A549 (cell line): Measurements from ENCODE around the gene ATG13. TPM values are rescaled to one million over a fixed set of nuclear protein-coding genes. Genes with fewer than 3 reads are reported as not detected.

Source experiments
- ATAC-seq, 2 experiments: fragments of 200-7000 bp in 1 of 2; fragments of >200 bp in 1 of 2; cut with Nextera tagmentation in 1 of 2; cut with Tn5 transposase in 1 of 2; 3 replicates each; pipeline versions ENCODE4 v1.8.0 to v1.9.1; 2018 to 2020; ENCODE audit warnings: mild to moderate bottlenecking in 1 of 2, moderate library complexity in 1 of 2
- CTCF ChIA-PET: fragments of 300-600 bp; sonication (Branson Sonifier 250); formaldehyde crosslinking; extraction: SDS; loops from one replicate; lab custom pipeline; 2021; ENCODE audit warnings: antibody characterized with exemption, inconsistent platforms; lab: Yijun Ruan, JAX
- POLR2A ChIA-PET: fragments of 350-600 bp; formaldehyde crosslinking; extraction: SDS; loops from one replicate; lab custom pipeline; 2021; ENCODE audit warnings: antibody characterized with exemption, inconsistent platforms; lab: Yijun Ruan, JAX
- DNase-seq, 2 experiments: peaks; one replicate each; pipeline versions ENCODE4 v3.0.0 to v3.0.0-alpha.2; 2011 to 2016; ENCODE audit warnings: low read depth in 1 of 2, low spot score in 1 of 2
- FAIRE-seq: peaks from 2 replicates; lab custom pipeline; 2011; peaks lifted over from hg19 to GRCh38; lab: Jason Lieb, UNC
- H3K27ac ChIP-seq, 2 experiments: fragments of >200 bp; sonication (Bioruptor Twin); formaldehyde crosslinking; 3 replicates each; pipeline ENCODE4 v1.5.1; 2016 to 2017
- H3K4me1 ChIP-seq: fragments of >200 bp; sonication (Bioruptor Twin); formaldehyde crosslinking; 3 replicates; pipeline ENCODE4 v1.6.1; 2016
- H3K4me2 ChIP-seq: fragments of >200 bp; sonication (Bioruptor Twin); formaldehyde crosslinking; 3 replicates; pipeline ENCODE4 v1.6.1; 2016
- H3K4me3 ChIP-seq: fragments of >200 bp; sonication (Bioruptor Twin); formaldehyde crosslinking; 3 replicates; pipeline ENCODE4 v1.5.1; 2016
- H3K9me3 ChIP-seq: fragments of >200 bp; sonication (Bioruptor Twin); formaldehyde crosslinking; 3 replicates; pipeline ENCODE4 v1.6.1; 2016
- CBX2 ChIP-seq: fragments of 200-600 bp; sonication (generic); IDR thresholded peaks from 2 replicates; pipeline ENCODE4 v1.6.1; 2016; ENCODE audit warnings: low read depth, mild to moderate bottlenecking, borderline replicate concordance
- CBX8 ChIP-seq: fragments of 200-600 bp; sonication (generic); IDR thresholded peaks from 2 replicates; pipeline ENCODE4 v1.6.1; 2016
- CHD4 ChIP-seq: fragments of 200-600 bp; sonication (generic); IDR thresholded peaks from 2 replicates; pipeline ENCODE4 v1.6.1; 2016; ENCODE audit warnings: antibody characterized with exemption, mild to moderate bottlenecking, borderline replicate concordance
- EHMT2 ChIP-seq: fragments of 200-600 bp; sonication (generic); IDR thresholded peaks from 2 replicates; pipeline ENCODE4 v1.6.1; 2016; ENCODE audit warnings: antibody characterized with exemption, low read depth, mild to moderate bottlenecking, moderate library complexity
- EP300 ChIP-seq, 2 experiments: fragments of >200 bp; sonication (Bioruptor Twin); formaldehyde crosslinking; IDR thresholded peaks; 2 replicates in 1 of 2; 3 replicates in 1 of 2; pipeline ENCODE4 v1.6.1; 2016 to 2017
- ESRRA ChIP-seq: fragments of 150-350 bp; IDR thresholded peaks from 2 replicates; pipeline ENCODE4 v1.6.1; 2014; ENCODE audit warnings: mild to moderate bottlenecking, low read length, borderline replicate concordance
- FOSB ChIP-seq: fragments of 250-450 bp; sonication (Bioruptor Pico); IDR thresholded peaks from 2 replicates; pipeline ENCODE4 v1.5.0; 2020; ENCODE audit warnings: mild to moderate bottlenecking, moderate library complexity
- HDAC2 ChIP-seq: fragments of 200-600 bp; sonication (generic); IDR thresholded peaks from 2 replicates; pipeline ENCODE4 v1.6.1; 2016
- HES2 ChIP-seq: fragments of >200 bp; sonication (Bioruptor Twin); formaldehyde crosslinking; IDR thresholded peaks from 2 replicates; pipeline ENCODE4 v1.6.1; 2016
- HEYL ChIP-seq: fragments of 250-450 bp; sonication (Bioruptor Pico); IDR thresholded peaks from 2 replicates; pipeline ENCODE4 v1.8.0; 2021; ENCODE audit warnings: mild to moderate bottlenecking, moderate library complexity
- HOXA7 ChIP-seq: fragments of 250-450 bp; sonication (Bioruptor Pico); IDR thresholded peaks from 2 replicates; pipeline ENCODE4 v1.5.0; 2020; ENCODE audit warnings: mild to moderate bottlenecking, moderate library complexity
- HOXB5 ChIP-seq: fragments of 250-450 bp; sonication (Bioruptor Pico); IDR thresholded peaks from 2 replicates; pipeline ENCODE4 v1.5.0; 2020; ENCODE audit warnings: mild to moderate bottlenecking, moderate library complexity
- KDM1A ChIP-seq: fragments of 200-600 bp; sonication (generic); IDR thresholded peaks from 2 replicates; pipeline ENCODE4 v1.6.1; 2016; ENCODE audit warnings: low read depth, mild to moderate bottlenecking
- MAFK ChIP-seq: fragments of 450-650 bp; IDR thresholded peaks from 2 replicates; pipeline ENCODE4 v1.6.1; 2014; ENCODE audit not compliant: partially characterized antibody
- NFE2L2 ChIP-seq: fragments of 150-350 bp; conservative IDR thresholded peaks from 2 replicates; pipeline ENCODE4 v1.6.1; 2014; ENCODE audit warnings: low read length
- NPAS2 ChIP-seq: fragments of 250-450 bp; sonication (Bioruptor Pico); IDR thresholded peaks from 2 replicates; pipeline ENCODE4 v1.8.0; 2022; ENCODE audit warnings: mild to moderate bottlenecking, moderate library complexity, borderline replicate concordance
- NR3C1 ChIP-seq: fragments of >200 bp; sonication (Bioruptor Twin); formaldehyde crosslinking; IDR thresholded peaks from 3 replicates; pipeline ENCODE4 v1.6.1; 2017
- POLR2AphosphoS2 ChIP-seq: conservative IDR thresholded peaks from 2 replicates; pipeline ENCODE4 v1.6.1; 2012; ENCODE audit warnings: low read length, improper control_type of control experiment, inconsistent platforms
- RARB ChIP-seq: fragments of 250-450 bp; sonication (Bioruptor Pico); IDR thresholded peaks from 2 replicates; pipeline ENCODE4 v1.8.0; 2021; ENCODE audit warnings: mild to moderate bottlenecking, moderate library complexity
- RCOR1 ChIP-seq: fragments of 150-350 bp; IDR thresholded peaks from 2 replicates; pipeline ENCODE4 v1.6.1; 2014; ENCODE audit warnings: antibody characterized with exemption, low read length, low read depth
- SMC3 ChIP-seq: fragments of >200 bp; sonication (Bioruptor Twin); formaldehyde crosslinking; IDR thresholded peaks from 3 replicates; pipeline ENCODE4 v1.6.1; 2018; ENCODE audit warnings: inconsistent platforms
- TP53 ChIP-seq: fragments of 250-450 bp; sonication (Bioruptor Pico); IDR thresholded peaks from 2 replicates; pipeline ENCODE4 v1.5.0; 2021; ENCODE audit warnings: mild to moderate bottlenecking, moderate library complexity
- USF2 ChIP-seq: fragments of 450-650 bp; IDR thresholded peaks from 2 replicates; pipeline ENCODE4 v1.6.1; 2014; ENCODE audit warnings: antibody characterized with exemption
- ZC3H11A ChIP-seq: fragments of 450-650 bp; IDR thresholded peaks from 2 replicates; pipeline ENCODE4 v1.6.1; 2014; ENCODE audit warnings: antibody characterized with exemption, mild to moderate bottlenecking
- ZNF302 ChIP-seq: fragments of 250-450 bp; sonication (Bioruptor Pico); IDR thresholded peaks from 2 replicates; pipeline ENCODE4 v1.9.0; 2021; ENCODE audit warnings: inconsistent platforms, mild to moderate bottlenecking, moderate library complexity
- ZSCAN20 ChIP-seq: fragments of 250-450 bp; sonication (Bioruptor Pico); IDR thresholded peaks from 2 replicates; pipeline ENCODE4 v1.8.0; 2022; ENCODE audit warnings: mild to moderate bottlenecking, moderate library complexity
- WGBS: methylation state at CpG from one replicate; pipeline ENCODE4 v1.1.6; 2017; ENCODE audit errors: missing lambda C conversion rate; 5-methylcytosine and 5-hydroxymethylcytosine counted together
- polyA plus RNA-seq, 4 experiments: library from polyadenylated mRNA; depleted of rRNA in 3 of 4; stranded (reverse); fragments of >200 nt; fragmentation: RNase III in 1 of 4; extraction: RNeasy Plus Mini Kit Qiagen cat#74134 plus additional on column Dnase treatment in 1 of 4; gene quantifications; 2 replicates in 3 of 4; 3 replicates in 1 of 4; pipeline ENCODE4 v1.2.3, GENCODE V29; 2011 to 2017
- TF ChIP-seq, protein P1 (sequence below): IDR thresholded peaks from 2 replicates; pipeline ENCODE4 v1.6.1; 2012
- TF ChIP-seq, protein P2 (sequence below): fragments of 200-600 bp; sonication (generic); IDR thresholded peaks from 2 replicates; pipeline ENCODE4 v1.6.1; 2016; ENCODE audit warnings: antibody characterized with exemption, mild to moderate bottlenecking, moderate library complexity
- TF ChIP-seq, protein P3 (sequence below): fragments of 150-350 bp; IDR thresholded peaks from 2 replicates; pipeline ENCODE4 v1.6.1; 2014; ENCODE audit warnings: low read depth, mild to moderate bottlenecking, low read length

Gene ATG13
- polyA plus RNA-seq, 2 of the 4 experiments (the other 2 are of a cell fraction): 39.5 to 58.6 TPM

- ChIA-PET POLR2A (no interaction called here), CTCF (interaction anchor here (0.7 kb wide), 1 partner anchor 23 kb away, joined by 3 read pairs; no protein-coding TSS in a partner anchor)
- Histone ChIP-seq H3K27ac (peak overlapping the region; percentile 12 to 77; a peak in 4 of 6 replicates), H3K4me2 (peak overlapping the region; percentile 17), H3K4me3 (no peak overlapping the region)
- no peak for ATAC-seq
- 90% methylated on average over 7 of the region's 7 CpGs for WGBS
- TF ChIP-seq HES2 (no peak), EHMT2 (no peak), CBX2 (no peak), NPAS2 (CRISPR knock-in tag) (no peak), ESRRA (no peak), CHD4 (no peak), ZNF302 (no peak), RCOR1 (no peak), HEYL (CRISPR knock-in tag) (no peak), USF2 (no peak), HOXA7 (CRISPR knock-in tag) (no peak), MAFK (no peak), NFE2L2 (no peak), ZC3H11A (no peak), CBX8 (no peak), TP53 (CRISPR knock-in tag) (no peak), EP300 (IDR thresholded peaks at IDR 0.05) (no peak), ZSCAN20 (no peak)
- TF ChIP-seq, protein P1, sequence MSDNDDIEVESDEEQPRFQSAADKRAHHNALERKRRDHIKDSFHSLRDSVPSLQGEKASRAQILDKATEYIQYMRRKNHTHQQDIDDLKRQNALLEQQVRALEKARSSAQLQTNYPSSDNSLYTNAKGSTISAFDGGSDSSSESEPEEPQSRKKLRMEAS: no peak
- TF ChIP-seq, all 56 proteins: peak for 0
- Histone ChIP-seq H3K9me3 (no peaks in the 10 kb centered on the region), H3K4me1 (peaks cover 15% of the 10 kb centered on the region)
- FAIRE-seq (no peak), DNase-seq (no peak)
Measured at GRCh38 chr11:46675949-46676348, 58.6 kb downstream of the ATG13 start.

DNA sequence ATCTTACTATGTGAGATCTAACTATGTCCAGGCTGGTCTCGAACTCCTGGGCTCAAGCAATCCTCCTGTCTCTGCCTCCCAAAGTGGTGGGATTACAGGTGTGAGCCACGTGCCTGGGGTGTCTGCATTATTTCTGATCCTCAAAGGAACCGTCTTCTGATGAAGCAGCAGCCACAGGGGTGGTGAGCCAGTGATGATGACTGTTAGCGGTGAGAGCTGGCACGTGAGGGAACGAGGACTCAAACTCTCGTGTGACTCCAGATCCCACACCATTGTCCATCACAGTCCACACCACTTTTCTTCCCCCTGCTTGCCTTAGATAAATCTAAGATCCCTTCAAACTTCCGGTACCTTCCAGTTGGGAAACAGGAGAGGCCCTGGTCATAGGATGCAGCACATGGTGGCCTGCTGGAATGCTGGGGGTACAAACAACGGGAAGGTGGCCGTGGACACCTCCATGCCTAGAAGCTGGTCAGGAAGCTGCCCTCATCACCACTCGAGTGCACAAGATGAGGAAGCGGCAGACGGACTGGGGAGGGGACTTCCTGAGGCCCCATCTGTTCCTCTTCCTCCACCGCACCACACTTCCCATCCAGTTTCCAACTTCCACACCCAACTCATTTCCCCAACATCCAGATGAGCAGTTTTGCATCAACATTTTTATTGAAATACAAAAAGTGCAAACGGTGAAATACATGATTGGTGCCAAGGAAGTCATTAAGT, 59.2 kb downstream of the ATG13 start:
- no peak for FAIRE-seq
- H3K27ac ChIP-seq: no peak overlapping the region
- WGBS: 85% methylated on average over 15 of the region's 15 CpGs

More for the DNA sequence above, 59.2 kb downstream of the ATG13 start:
- no peaks in the 10 kb centered on the region for H3K9me3 ChIP-seq
- no peak for TF ChIP-seq RARB
- no peak for TF ChIP-seq HEYL (CRISPR knock-in tag)
- TF ChIP-seq POLR2AphosphoS2: no peak
- TF ChIP-seq, protein P2, sequence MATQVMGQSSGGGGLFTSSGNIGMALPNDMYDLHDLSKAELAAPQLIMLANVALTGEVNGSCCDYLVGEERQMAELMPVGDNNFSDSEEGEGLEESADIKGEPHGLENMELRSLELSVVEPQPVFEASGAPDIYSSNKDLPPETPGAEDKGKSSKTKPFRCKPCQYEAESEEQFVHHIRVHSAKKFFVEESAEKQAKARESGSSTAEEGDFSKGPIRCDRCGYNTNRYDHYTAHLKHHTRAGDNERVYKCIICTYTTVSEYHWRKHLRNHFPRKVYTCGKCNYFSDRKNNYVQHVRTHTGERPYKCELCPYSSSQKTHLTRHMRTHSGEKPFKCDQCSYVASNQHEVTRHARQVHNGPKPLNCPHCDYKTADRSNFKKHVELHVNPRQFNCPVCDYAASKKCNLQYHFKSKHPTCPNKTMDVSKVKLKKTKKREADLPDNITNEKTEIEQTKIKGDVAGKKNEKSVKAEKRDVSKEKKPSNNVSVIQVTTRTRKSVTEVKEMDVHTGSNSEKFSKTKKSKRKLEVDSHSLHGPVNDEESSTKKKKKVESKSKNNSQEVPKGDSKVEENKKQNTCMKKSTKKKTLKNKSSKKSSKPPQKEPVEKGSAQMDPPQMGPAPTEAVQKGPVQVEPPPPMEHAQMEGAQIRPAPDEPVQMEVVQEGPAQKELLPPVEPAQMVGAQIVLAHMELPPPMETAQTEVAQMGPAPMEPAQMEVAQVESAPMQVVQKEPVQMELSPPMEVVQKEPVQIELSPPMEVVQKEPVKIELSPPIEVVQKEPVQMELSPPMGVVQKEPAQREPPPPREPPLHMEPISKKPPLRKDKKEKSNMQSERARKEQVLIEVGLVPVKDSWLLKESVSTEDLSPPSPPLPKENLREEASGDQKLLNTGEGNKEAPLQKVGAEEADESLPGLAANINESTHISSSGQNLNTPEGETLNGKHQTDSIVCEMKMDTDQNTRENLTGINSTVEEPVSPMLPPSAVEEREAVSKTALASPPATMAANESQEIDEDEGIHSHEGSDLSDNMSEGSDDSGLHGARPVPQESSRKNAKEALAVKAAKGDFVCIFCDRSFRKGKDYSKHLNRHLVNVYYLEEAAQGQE: no peak
- no peak for TF ChIP-seq TP53 (CRISPR knock-in tag)
- no peak for TF ChIP-seq HOXB5
- TF ChIP-seq, protein P3, sequence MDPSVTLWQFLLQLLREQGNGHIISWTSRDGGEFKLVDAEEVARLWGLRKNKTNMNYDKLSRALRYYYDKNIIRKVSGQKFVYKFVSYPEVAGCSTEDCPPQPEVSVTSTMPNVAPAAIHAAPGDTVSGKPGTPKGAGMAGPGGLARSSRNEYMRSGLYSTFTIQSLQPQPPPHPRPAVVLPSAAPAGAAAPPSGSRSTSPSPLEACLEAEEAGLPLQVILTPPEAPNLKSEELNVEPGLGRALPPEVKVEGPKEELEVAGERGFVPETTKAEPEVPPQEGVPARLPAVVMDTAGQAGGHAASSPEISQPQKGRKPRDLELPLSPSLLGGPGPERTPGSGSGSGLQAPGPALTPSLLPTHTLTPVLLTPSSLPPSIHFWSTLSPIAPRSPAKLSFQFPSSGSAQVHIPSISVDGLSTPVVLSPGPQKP: no peak
- no peak for TF ChIP-seq NR3C1
- TF ChIP-seq FOSB: no peak
- no peak for TF ChIP-seq HOXA7 (CRISPR knock-in tag)
- TF ChIP-seq HDAC2: no peak
- no peak for TF ChIP-seq USF2
- TF ChIP-seq SMC3: no peak
- TF ChIP-seq KDM1A: no peak
- TF ChIP-seq, all 56 proteins: peak for 0
- H3K4me2 ChIP-seq: no peak overlapping the region
- ATAC-seq (no peak), DNase-seq (no peak)
- POLR2A ChIA-PET: no interaction called here
- CTCF ChIA-PET: interaction anchor here (0.7 kb wide), 1 partner anchor 23 kb away, joined by 3 read pairs; no protein-coding TSS in a partner anchor
- no peak overlapping the region for H3K4me3 ChIP-seq
- peaks cover 15% of the 10 kb centered on the region for H3K4me1 ChIP-seq
